NCI-H510A treated with DMSO at 0.1 percent for 48 hours (cell line): ENCODE results near the gene ELL.
A peak's percentile ranks its signal among the peaks of the same experiment; 100 is the strongest.

Experiments
- DNase-seq: peaks from one replicate; lab custom pipeline; 2025; lab: John Stamatoyannopoulos, UW

The ELL gene

GRCh38 chr19:18488838-18489626 lies 32.8 kb downstream of the ELL start:
- DNase-seq: no peak

DNA sequence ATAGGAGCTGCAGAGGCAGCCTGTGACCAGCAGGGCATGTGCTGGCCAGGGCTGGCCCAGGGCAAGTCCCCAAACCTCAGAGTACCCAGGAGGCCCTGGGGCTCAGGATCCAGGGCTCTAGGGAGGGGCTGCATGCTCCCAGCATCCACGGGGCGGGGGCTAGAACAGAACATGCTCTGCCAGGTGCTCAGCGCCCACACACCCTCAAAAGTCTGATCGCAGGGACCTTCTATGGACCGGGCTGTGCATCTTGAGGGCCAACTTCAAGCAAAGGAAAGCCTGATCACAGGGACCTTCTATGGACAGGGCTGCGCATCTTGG lies 33.5 kb downstream of the ELL start:
- DNase-seq: no peak

DNA sequence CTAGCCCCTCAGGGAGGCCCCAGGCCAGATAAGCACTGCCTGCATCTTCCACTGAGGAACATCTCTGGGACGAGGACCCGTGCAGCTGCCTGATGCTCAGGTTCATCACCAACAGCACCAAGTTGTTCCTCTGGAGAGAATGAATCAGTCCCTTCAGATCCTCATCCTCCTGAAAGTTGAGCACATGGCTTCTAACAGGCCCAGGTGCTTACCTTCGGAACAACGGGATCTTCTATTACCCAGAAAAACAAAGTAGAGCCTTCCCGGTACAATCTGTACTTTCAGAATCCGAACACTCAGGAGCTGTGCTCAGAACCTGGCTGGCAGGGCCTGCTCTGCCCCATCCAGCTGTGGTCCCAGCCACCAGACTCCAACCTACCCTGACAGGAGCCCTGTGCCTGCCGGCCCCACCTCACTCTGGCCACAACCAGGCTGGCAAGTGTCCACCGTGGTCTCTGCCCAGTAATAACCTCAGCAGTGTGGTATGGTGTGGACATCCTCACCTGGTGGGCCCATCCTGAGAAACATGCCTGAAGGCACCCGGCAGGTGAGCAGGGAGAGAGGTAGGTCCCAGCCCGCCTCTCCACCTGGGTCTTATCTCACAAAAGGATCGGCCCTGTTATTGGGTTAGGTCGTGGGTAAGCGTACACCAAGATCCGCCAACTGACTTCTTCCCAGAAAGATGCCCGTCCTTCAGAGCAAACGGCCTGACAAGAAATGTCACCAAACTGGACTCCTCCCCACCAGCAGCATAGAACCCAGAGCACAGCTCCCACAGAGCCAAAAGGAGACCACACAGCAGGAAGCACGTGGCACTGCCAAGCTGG lies 34.1 kb downstream of the ELL start:
- DNase-seq: no peak

- DNase-seq: no peak
These were observed 35.1 kb downstream of the ELL start for GRCh38 chr19:18486746-18487145.

DNA sequence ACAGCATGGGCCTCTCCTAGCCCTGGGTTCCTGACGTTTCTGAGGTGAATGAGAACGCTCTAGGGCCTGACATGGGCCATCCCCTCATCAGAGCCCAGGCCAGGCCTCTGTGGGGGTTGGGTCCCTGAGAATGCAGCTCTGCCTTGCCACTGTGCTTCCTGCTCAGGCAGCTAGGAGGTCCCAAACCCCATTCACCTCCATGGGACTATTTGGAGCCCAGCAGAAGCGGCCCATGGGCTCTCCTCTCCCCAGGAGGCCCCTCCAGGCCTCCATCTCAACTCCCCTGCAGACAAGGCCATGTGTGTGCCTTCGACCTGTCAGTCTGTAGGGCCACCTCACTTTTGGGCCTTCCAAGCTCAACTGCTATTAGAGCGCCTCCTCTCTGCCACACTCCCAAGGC lies 36.9 kb downstream of the ELL start:
- no peak for DNase-seq

- DNase-seq: peak; percentile 61
These were observed 38.6 kb downstream of the ELL start for GRCh38 chr19:18483119-18483890.

GRCh38 chr19:18481505-18482222 lies 40.2 kb downstream of the ELL start:
- DNase-seq: no peak

- DNase-seq: peak; percentile 54
These were observed 41.7 kb downstream of the ELL start for GRCh38 chr19:18480006-18480691.

DNA sequence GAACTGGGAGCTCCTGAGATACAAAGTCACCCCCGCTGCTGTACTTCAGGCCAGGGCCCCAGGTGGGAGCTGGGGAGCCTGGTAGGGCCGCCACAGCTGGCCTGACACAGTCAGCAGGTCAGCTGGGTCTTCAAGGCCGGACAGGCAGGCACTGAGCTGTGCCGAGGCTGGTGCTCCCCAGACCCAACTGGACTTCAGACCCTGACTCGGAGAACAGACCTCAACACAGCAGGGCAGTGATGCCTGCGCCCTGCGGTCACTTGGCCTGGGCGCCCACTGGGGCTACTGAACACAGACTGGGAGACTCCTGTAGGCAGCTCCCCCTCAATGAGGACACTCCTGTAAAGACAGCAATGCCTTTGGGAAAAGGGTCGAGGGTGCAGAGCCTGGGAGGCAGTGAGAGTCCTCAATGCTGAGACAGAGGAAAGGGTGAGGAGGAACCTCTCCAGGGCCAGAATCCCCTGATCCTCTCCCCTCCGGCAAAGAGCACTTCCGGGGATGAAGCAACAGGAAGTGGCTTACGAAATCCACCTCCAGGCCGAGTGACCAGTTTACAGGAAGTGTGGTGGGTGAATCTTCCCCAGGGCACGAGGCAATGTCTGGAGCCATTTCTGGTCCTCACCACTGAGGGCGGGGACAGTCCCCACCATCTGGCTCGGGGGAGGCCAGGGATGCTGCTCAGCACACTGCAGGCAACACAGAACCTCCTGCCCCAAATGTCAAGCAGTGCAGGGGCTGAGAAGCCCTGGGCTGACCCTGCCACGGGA lies 43.1 kb downstream of the ELL start:
- peak; percentile 13 for DNase-seq

DNA sequence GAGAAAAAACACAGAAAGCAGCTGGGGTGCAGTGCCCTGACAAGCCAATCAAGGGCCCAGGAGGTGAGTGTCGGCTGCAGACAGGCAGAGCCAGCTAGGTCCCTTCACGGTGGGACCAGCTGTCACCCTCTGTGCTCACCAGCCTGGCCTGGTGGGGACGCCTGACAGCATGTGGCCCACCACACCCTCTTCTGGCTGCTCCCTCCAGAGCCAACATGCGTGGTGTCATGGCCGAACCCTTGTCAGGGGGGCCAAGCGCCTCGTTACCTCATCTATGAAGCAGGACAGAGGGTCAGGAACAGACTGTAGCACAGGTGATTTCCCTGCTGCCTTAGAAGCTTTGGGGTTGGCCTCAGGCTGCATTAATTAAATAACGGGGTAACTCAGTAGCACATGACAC lies 43.9 kb downstream of the ELL start:
- no peak for DNase-seq

GRCh38 chr19:18477042-18477779 lies 44.7 kb downstream of the ELL start:
- no peak for DNase-seq

DNA sequence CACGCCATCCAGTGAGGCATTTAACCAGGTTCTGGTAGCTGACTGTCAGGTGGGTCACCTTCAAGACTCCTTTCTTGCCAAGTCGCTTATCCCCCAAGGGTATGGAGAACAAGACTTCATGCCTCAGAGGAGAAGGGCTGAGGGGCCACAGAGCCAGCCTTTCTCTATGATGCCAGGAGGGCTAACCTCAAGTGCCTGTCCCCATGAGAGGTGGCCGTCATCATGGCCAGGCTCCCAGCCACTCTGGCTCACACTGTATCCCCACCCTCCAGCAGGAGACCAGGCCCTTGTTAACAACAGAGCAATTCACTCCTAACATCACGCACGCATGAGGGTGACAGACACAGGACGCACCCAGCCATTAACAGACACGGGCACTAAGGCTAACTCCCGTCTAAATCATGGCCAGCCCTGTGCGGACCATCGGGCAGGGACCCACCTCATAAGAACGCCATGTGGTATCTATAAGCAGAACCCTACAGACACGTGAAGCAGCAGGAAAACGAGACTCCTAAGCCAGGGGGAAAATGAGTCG lies 45.3 kb downstream of the ELL start:
- DNase-seq: no peak

- DNase-seq: no peak
These were observed 46.0 kb downstream of the ELL start for GRCh38 chr19:18475762-18476331.

DNA sequence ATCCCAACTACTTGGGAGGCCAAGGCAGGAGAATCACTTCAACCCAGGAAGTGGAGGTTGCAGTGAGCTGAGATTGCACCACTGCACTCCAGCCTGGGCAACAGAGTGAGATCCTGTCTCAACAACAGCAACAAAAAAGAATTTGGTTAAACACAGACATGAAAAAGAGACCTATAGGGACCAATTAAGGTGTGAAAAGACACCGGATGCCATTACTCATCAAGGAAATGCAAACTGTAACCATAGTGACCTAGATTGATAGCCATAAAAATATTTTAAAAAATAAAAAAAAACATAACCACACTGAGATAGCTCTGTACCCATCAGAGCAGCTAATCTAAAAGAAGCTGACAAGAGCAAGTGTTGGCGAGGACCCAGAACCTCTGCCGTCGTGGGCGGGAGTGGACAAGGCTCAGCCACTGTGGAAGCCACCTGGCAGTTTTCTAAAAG lies 46.8 kb downstream of the ELL start:
- DNase-seq: no peak

DNA sequence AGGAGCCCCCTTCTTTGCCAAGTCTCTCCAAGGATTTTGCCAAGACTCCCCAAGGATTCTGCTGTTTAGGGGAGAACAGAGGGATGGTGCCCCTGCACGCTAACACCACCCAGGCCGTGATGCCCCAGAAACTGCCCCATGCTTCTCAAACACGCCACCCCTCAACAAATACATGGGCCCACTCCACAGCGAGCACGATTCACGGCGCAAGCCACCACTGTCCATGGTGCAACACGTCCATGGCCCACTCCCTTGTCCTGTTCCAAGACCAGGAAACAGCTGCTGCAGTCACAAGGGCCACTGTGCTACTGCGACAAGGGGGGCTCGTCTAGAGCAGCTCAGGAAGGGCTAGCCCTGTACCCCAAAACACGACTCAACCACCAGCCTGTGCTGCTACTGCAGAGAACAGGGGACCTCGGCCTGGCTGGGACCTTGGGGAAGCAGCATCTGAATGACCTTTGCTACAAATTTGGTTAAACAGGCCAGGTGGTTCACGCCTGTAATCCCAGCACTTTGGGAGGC lies 47.4 kb downstream of the ELL start:
- no peak for DNase-seq

DNA sequence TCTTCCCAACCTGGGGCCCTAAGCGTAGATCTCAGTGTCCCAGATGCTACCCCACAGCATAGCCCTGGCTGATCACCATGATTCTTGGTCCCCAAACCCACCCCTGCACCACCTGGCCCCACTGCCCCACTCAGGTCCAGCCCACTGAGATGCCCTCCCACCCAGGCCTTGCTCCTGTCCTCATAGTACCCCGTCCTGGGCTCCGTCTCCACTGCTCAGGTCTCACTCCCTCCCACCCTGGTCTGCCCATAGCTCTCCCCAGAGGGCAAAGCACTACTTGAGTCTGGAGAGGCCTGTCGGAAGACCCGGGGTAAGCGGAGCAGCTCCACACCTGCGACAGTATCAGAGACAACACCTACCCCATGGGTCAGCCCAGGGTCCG lies 48.2 kb downstream of the ELL start:
- DNase-seq: no peak

- DNase-seq: no peak
These were observed 48.7 kb downstream of the ELL start for GRCh38 chr19:18473003-18473705.

DNA sequence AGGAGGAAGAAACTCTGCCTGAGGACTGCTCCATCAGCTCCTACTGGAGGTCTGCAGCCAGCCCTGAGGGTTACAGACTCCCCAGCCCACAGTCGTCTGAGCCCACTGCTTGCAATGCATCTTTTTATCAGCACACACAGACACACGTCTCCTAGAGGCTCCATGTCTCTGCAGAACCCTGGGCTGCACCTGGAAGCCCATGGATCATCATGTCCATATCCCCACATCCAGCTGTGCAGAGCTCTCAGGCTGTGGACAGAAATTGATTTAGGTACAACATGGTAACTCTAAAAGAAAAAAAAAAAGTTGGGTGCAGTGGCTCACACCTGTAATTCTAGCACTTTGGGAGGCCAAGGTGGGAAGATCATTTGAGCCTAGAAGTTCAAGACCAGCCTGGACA lies 51.1 kb downstream of the ELL start:
- DNase-seq: no peak
